PFSK-1 (cell line): ENCODE data around the gene GRB10.

Source experiments
- FOXP2 ChIP-seq: optimal IDR thresholded peaks from 2 replicates; pipeline ENCODE3; 2011; ENCODE audit warnings: borderline replicate concordance, control low read depth, inconsistent platforms; ENCODE audit not compliant: insufficient read depth; ENCODE audit errors: extremely low read length, extremely low read depth
- POLR2AphosphoS5 ChIP-seq: IDR thresholded peaks from 2 replicates; pipeline ENCODE4 v1.6.1; 2012; ENCODE audit warnings: low read depth, mild to moderate bottlenecking, control low read depth, low read length, moderate library complexity
- SIN3A ChIP-seq: IDR thresholded peaks from 2 replicates; pipeline ENCODE4 v1.6.1; 2012; ENCODE audit warnings: mild to moderate bottlenecking, low read length, moderate library complexity, borderline replicate concordance; ENCODE audit not compliant: insufficient read depth
- TAF1 ChIP-seq: IDR thresholded peaks from 2 replicates; pipeline ENCODE4 v1.6.1; 2012; ENCODE audit warnings: low read length, control low read depth, borderline replicate concordance; ENCODE audit not compliant: insufficient read depth
- TF ChIP-seq, protein P1 (sequence below), 2 experiments: IDR thresholded peaks; 2 replicates each; pipeline versions ENCODE4 v1.6.1 to v1.8.0; 2011 to 2012; ENCODE audit warnings: low read depth in 2 of 2, low read length in 2 of 2, control low read depth in 1 of 2, inconsistent platforms in 1 of 2, mild to moderate bottlenecking in 1 of 2, moderate library complexity in 1 of 2; ENCODE audit not compliant: insufficient read depth in 1 of 2

GRB10 gene

GRCh38 chr7:50620433-50620832 lies 162.3 kb downstream of the GRB10 start:
- TF ChIP-seq SIN3A (no peak), POLR2AphosphoS5 (no peak), FOXP2 (no peak), TAF1 (no peak)
- TF ChIP-seq, protein P1, sequence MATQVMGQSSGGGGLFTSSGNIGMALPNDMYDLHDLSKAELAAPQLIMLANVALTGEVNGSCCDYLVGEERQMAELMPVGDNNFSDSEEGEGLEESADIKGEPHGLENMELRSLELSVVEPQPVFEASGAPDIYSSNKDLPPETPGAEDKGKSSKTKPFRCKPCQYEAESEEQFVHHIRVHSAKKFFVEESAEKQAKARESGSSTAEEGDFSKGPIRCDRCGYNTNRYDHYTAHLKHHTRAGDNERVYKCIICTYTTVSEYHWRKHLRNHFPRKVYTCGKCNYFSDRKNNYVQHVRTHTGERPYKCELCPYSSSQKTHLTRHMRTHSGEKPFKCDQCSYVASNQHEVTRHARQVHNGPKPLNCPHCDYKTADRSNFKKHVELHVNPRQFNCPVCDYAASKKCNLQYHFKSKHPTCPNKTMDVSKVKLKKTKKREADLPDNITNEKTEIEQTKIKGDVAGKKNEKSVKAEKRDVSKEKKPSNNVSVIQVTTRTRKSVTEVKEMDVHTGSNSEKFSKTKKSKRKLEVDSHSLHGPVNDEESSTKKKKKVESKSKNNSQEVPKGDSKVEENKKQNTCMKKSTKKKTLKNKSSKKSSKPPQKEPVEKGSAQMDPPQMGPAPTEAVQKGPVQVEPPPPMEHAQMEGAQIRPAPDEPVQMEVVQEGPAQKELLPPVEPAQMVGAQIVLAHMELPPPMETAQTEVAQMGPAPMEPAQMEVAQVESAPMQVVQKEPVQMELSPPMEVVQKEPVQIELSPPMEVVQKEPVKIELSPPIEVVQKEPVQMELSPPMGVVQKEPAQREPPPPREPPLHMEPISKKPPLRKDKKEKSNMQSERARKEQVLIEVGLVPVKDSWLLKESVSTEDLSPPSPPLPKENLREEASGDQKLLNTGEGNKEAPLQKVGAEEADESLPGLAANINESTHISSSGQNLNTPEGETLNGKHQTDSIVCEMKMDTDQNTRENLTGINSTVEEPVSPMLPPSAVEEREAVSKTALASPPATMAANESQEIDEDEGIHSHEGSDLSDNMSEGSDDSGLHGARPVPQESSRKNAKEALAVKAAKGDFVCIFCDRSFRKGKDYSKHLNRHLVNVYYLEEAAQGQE (IDR thresholded peaks at IDR 0.05; ENCODE audit: insufficient read depth in 1 of 2, low read depth in 2 of 2, low read length in 2 of 2), result no peak

GRCh38 chr7:50619684-50620083 lies 163.0 kb downstream of the GRB10 start:
- TF ChIP-seq TAF1 (no peak), POLR2AphosphoS5 (no peak), FOXP2 (no peak), SIN3A (no peak)
- TF ChIP-seq, protein P1 (IDR thresholded peaks at IDR 0.05; ENCODE audit: insufficient read depth in 1 of 2, low read depth in 2 of 2, low read length in 2 of 2), result no peak

DNA sequence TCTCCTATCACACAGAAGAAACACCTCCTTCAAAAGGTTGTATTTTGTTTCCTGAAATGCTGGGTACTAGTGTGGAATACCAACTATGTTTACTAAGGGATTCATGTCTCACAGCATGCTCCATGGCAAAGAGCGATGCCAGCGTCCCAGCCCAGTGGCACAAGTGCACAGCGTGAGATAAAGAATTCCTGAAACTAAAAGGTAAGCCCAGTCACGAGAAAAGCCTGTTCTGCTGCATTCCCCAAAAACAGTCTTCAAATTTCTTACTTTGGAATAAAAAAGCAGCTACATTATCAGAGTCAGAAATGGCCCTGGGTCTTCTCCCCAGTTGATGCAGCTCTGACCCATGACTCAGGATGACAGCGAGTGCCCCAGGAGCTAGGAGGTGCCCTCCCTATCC lies 164.4 kb downstream of the GRB10 start:
- no peak for TF ChIP-seq TAF1
- no peak for TF ChIP-seq SIN3A
- TF ChIP-seq FOXP2, result no peak
- TF ChIP-seq, protein P1 (IDR thresholded peaks at IDR 0.05; ENCODE audit: insufficient read depth in 1 of 2, low read depth in 2 of 2, low read length in 2 of 2), result no peak
- TF ChIP-seq POLR2AphosphoS5, result no peak

DNA sequence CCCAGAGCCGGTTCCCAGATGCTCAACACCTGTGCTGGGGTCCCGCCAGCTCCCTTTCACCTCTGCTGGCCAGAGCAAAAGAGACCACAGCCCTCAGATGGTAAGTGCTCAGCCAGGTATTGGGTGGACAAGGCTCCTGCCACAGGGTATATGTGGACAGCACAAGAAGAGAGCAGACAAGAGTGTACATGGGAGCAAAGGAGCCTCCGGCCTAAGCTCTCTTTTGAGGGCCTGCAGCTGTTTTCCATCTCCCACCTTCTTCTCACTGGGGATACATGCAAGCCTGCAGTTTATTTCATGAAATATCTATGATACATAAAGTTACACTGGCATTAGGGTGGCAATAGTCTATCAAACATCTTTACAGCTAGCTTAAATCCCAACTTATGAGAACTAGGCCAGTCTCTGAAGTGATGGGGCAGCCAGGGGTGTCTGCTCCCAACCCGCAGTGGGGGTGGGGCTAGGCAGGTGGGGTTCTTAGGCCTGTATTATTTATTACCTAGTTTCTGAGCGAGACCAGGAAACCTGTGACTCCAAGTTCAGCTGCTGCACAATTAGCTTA lies 167.1 kb downstream of the GRB10 start:
- TF ChIP-seq SIN3A (no peak), POLR2AphosphoS5 (no peak), FOXP2 (no peak), TAF1 (no peak)
- TF ChIP-seq, protein P1 (IDR thresholded peaks at IDR 0.05; ENCODE audit: insufficient read depth in 1 of 2, low read depth in 2 of 2, low read length in 2 of 2), result no peak
